Measurements from ENCODE around the gene SUMF1. TPM values are rescaled to one million over a fixed set of nuclear protein-coding genes. Genes with fewer than 3 reads are reported as not detected.

The SUMF1 gene
- polyA plus RNA-seq, 1 experiment, result 51.4 TPM

DNA sequence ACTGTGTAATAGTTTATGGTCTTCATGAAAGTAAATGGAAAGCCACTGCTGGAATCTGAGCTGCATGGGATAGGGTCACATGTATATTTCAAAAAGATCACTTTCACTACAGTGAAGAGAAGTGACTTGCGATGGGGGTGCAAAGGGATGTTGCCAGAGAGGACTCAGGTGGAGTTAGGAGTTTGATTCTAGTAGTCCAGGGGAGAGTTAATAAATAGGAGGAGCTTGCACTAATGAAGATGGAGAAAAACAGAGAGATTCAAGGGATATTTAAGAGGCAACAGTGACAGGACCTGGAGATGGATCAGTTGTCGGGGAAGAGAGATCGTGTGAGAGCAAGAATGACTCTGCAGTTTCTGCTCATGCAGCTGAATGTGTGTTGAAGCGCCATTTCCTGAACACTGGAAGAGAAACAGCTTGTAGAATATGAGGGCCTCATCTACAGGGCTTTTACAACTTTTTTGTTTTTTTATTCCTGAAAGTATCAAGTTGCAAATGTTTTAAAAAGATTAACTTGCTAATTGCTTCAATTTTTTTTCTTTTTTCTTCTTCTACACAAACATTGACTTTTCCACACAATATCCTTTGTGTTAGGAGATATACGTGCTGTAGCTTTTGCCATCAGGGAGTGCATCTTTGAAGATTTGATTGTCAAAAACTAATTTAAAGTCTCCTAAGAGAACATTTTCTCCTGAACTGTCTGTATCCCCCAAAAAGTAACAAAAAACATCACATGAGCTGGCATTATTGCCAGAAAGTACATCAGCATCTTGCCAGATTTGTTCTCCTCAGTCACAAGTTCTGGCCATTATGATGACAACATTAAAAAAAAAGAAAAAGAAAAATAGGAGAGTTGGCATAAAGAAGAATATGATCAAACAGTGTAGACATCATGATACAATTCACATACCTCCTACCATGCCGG lies 126.4 kb downstream of the SUMF1 start:
- TF ChIP-seq, protein P1, sequence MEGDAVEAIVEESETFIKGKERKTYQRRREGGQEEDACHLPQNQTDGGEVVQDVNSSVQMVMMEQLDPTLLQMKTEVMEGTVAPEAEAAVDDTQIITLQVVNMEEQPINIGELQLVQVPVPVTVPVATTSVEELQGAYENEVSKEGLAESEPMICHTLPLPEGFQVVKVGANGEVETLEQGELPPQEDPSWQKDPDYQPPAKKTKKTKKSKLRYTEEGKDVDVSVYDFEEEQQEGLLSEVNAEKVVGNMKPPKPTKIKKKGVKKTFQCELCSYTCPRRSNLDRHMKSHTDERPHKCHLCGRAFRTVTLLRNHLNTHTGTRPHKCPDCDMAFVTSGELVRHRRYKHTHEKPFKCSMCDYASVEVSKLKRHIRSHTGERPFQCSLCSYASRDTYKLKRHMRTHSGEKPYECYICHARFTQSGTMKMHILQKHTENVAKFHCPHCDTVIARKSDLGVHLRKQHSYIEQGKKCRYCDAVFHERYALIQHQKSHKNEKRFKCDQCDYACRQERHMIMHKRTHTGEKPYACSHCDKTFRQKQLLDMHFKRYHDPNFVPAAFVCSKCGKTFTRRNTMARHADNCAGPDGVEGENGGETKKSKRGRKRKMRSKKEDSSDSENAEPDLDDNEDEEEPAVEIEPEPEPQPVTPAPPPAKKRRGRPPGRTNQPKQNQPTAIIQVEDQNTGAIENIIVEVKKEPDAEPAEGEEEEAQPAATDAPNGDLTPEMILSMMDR (IDR thresholded peaks at IDR 0.05; ENCODE audit: low read depth, low read length), result no peak
- CTCF ChIA-PET, result interaction anchor here (0.5 to 18.5 kb wide), 6 partner anchors 10 to 1169 kb away, joined by 3 to 336 read pairs (median 4); no protein-coding TSS in a partner anchor
- no peak overlapping the region for H3K4me3 ChIP-seq (ENCODE audit: low read depth, low read length)
- DNase-seq (ENCODE audit: low read depth, low spot score), result no peak
- no peaks in the 10 kb centered on the region for H3K9me3 ChIP-seq (ENCODE audit: control insufficient read depth, insufficient read depth, low read length)
- H3K27ac ChIP-seq (ENCODE audit: low read depth, low read length), result no peak overlapping the region
- H3K27me3 ChIP-seq (ENCODE audit: control insufficient read depth, insufficient read depth, low read length), result no peaks in the 10 kb centered on the region
- POLR2A ChIA-PET, result no interaction called here

DNA sequence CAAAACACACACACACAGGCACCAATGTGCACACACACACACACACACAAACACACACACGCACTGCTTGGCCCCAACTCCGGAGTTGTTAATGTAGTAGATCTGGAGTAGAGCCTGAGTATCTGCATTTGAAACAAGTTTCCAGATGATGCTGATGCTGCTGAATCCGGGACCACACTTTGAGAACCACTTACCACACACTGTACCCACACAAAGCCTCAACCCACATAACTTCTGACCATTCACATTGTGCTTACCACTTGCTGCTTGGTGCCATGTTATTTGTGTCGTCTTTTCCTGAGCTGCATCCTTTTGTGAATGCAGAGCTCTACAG lies 127.0 kb downstream of the SUMF1 start:
- no peaks in the 10 kb centered on the region for H3K9me3 ChIP-seq (ENCODE audit: control insufficient read depth, insufficient read depth, low read length)
- no peaks in the 10 kb centered on the region for H3K27me3 ChIP-seq (ENCODE audit: control insufficient read depth, insufficient read depth, low read length)
- H3K27ac ChIP-seq (ENCODE audit: low read depth, low read length), result no peak overlapping the region
- DNase-seq (ENCODE audit: low read depth, low spot score), result no peak
- TF ChIP-seq, protein P1 (IDR thresholded peaks at IDR 0.05; ENCODE audit: low read depth, low read length), result no peak
- POLR2A ChIA-PET, result no interaction called here
- H3K4me3 ChIP-seq (ENCODE audit: low read depth, low read length), result no peak overlapping the region
- CTCF ChIA-PET, result interaction anchor here (1.2 to 18.5 kb wide), 3 partner anchors 11 to 293 kb away, joined by 4 to 336 read pairs (median 56); no protein-coding TSS in a partner anchor

DNA sequence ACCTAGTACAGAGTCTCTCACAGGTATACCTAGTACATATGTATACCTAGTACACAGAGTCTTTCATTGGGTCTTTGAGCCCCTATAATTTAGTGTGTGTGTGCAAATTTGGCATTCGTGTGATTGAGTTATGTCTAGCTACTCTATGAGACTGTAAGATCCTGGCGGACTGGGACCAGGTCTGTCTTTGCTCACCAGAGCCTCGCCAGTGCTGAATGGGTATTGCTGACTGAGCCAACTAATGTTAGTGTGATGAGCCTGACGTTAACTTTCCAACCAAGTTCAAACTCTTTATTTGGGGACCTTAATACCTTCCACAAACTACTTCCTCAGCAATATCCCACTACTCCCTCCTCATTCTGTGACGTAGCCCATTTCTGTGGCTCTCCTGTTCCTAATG lies 128.3 kb downstream of the SUMF1 start:
- H3K27me3 ChIP-seq (ENCODE audit: control insufficient read depth, insufficient read depth, low read length), result no peaks in the 10 kb centered on the region
- ChIA-PET POLR2A (no interaction called here), CTCF (interaction anchor here (2.4 to 18.5 kb wide), 2 partner anchors 12 to 294 kb away, joined by 15 to 336 read pairs; no protein-coding TSS in a partner anchor)
- no peak for DNase-seq (ENCODE audit: low read depth, low spot score)
- TF ChIP-seq, protein P1 (IDR thresholded peaks at IDR 0.05; ENCODE audit: low read depth, low read length), result no peak
- H3K27ac ChIP-seq (ENCODE audit: low read depth, low read length), result no peak overlapping the region
- no peak overlapping the region for H3K4me3 ChIP-seq (ENCODE audit: low read depth, low read length)
- no peaks in the 10 kb centered on the region for H3K9me3 ChIP-seq (ENCODE audit: control insufficient read depth, insufficient read depth, low read length)

DNA sequence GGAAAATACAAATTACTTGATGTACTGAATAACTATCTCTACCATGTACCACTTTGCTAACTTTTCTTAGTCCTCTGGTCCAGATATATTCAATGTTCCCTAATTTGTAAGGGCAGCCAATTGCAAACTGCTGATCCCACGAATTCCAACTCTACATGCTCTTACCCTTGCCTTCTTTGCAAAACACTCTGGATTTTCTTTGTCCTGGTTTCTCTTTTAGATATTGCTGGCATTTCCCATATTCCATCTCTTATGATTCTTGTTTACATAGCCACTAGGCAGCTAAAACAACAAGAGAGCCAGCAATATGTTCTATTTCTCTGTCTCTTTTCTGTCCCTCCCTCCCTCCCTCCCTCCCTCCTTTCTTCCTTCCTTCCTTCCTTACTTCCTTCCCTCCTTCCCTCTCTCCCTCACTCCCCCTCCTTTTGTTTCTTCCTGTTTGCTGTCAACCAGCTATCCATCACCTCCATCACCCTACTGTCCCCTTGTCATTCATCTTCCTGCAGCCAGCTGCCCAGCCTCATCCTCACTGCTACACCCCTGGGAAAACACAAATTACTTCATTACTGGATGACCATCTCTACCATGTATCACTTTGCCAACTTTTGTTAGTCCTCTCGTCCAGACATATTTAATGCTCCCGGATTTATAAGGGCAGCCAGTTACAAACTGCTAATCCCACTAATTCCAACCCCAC lies 130.1 kb downstream of the SUMF1 start:
- no peak for DNase-seq (ENCODE audit: low read depth, low spot score)
- Histone ChIP-seq H3K9me3 (ENCODE audit: control insufficient read depth, insufficient read depth, low read length) (no peaks in the 10 kb centered on the region), H3K27me3 (ENCODE audit: control insufficient read depth, insufficient read depth, low read length) (no peaks in the 10 kb centered on the region), H3K27ac (ENCODE audit: low read depth, low read length) (no peak overlapping the region), H3K4me3 (ENCODE audit: low read depth, low read length) (no peak overlapping the region)
- ChIA-PET CTCF (interaction anchor here (0.6 to 1.4 kb wide), 3 partner anchors 13 to 296 kb away, joined by 4 to 5 read pairs (median 5); no protein-coding TSS in a partner anchor), POLR2A (no interaction called here)
- TF ChIP-seq, protein P1 (IDR thresholded peaks at IDR 0.05; ENCODE audit: low read depth, low read length), result no peak

Measured in AG04450 (cell line).